SJCRH30 (cell line): ENCODE measurements around the gene ZNF280D. TPM values are rescaled to one million over a fixed set of nuclear protein-coding genes. Genes with fewer than 3 reads are reported as not detected.

Experiments used
- DNase-seq, 2 experiments: peaks; one replicate each; pipeline ENCODE4 v3.0.0-alpha.2; 2015 to 2020
- H3K27ac ChIP-seq: fragments of 250-450 bp; sonication (Bioruptor Pico); 2 replicates; pipeline ENCODE4 v1.5.1; 2020; ENCODE audit warnings: mild to moderate bottlenecking, moderate library complexity
- H3K27me3 ChIP-seq: fragments of 250-450 bp; sonication (Bioruptor Pico); 2 replicates; pipeline ENCODE4 v1.5.1; 2020; ENCODE audit warnings: mild to moderate bottlenecking, moderate library complexity
- H3K36me3 ChIP-seq: fragments of 250-450 bp; sonication (Bioruptor Pico); 2 replicates; pipeline ENCODE4 v1.5.1; 2020; ENCODE audit warnings: mild to moderate bottlenecking, moderate library complexity
- H3K4me1 ChIP-seq: fragments of 250-450 bp; sonication (Bioruptor Pico); 2 replicates; pipeline ENCODE4 v1.5.1; 2020; ENCODE audit warnings: mild to moderate bottlenecking, moderate library complexity
- H3K4me3 ChIP-seq: fragments of 250-450 bp; sonication (Bioruptor Pico); 2 replicates; pipeline ENCODE4 v1.5.1; 2020; ENCODE audit warnings: mild to moderate bottlenecking, moderate library complexity
- H3K9me3 ChIP-seq: fragments of 250-450 bp; sonication (Bioruptor Pico); replicated peaks from 2 replicates; pipeline ENCODE4 v1.5.1; 2020; ENCODE audit warnings: mild to moderate bottlenecking, moderate library complexity
- total RNA-seq: library from RNA; depleted of rRNA; stranded (reverse); fragments of >200 nt; shearing (Covaris generic); gene quantifications from 2 replicates; pipeline ENCODE4 v1.2.3, GENCODE V29; 2014; rRNA removed

ZNF280D gene
- total RNA-seq, 1 experiment from 2014 or later, result 15.9 TPM

GRCh38 chr15:56608140-56608778 is 125.0 kb downstream of the ZNF280D start:
- DNase-seq, result peak in 1 of 2 experiments; percentile 4
- no peaks in the 10 kb centered on the region for H3K36me3 ChIP-seq
- H3K4me3 ChIP-seq, result no peak overlapping the region
- H3K9me3 ChIP-seq, result no peaks in the 10 kb centered on the region
- no peaks in the 10 kb centered on the region for H3K27me3 ChIP-seq
- H3K27ac ChIP-seq, result no peak overlapping the region
- 0 out of 2 replicates have a peak, but pooled peaks cover 4% of the 10 kb centered on the region for H3K4me1 ChIP-seq

DNA sequence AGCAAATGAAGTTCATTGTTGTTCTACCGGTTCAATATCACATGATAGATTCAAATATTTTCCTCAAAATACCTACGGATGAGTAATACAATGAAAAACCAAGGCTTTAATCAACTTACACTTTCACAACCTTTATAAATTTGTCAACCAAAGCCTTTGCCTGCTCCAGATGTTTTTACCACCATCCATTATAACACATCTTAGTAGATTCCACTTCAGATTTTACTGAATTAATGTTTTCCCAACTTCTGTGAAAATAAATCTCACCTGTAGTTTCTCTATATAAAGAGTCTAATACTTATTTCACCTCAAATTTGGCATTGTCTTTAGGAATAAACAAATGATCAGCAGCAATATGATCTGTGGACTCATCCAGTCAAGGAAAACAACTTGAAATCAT is 131.1 kb downstream of the ZNF280D start:
- no peaks in the 10 kb centered on the region for H3K36me3 ChIP-seq
- no peak overlapping the region for H3K4me3 ChIP-seq
- H3K27me3 ChIP-seq, result no peaks in the 10 kb centered on the region
- DNase-seq, result no peak
- peaks cover 12% of the 10 kb centered on the region; the same call in 1 of the 2 replicates for H3K9me3 ChIP-seq
- H3K27ac ChIP-seq, result no peak overlapping the region
- no peaks in the 10 kb centered on the region for H3K4me1 ChIP-seq

- Histone ChIP-seq H3K27me3 (no peaks in the 10 kb centered on the region), H3K27ac (no peak overlapping the region), H3K9me3 (peaks cover 12% of the 10 kb centered on the region; the same call in 1 of the 2 replicates), H3K4me3 (no peak overlapping the region), H3K4me1 (no peaks in the 10 kb centered on the region), H3K36me3 (no peaks in the 10 kb centered on the region)
- no peak for DNase-seq
These were observed 132.9 kb downstream of the ZNF280D start for GRCh38 chr15:56600380-56600779.

DNA sequence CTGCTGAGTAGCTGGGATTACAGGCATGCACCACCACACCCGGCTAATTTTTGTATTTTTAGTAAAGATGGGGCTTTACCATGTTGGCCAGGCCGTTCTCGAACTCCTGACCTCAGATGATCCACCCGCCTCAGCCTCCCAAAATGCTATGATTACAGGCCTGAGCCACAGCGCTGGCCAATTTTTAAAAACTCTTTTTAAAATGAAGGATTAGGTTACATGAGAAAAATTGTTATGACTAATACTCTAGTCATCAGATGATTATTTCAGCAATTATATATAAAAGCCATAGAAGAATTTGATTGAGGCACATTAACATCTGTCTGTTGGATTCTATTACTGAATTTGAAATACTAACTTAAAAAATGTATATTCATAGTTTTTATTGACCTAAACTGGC is 134.3 kb downstream of the ZNF280D start:
- DNase-seq, result no peak
- Histone ChIP-seq H3K27me3 (no peaks in the 10 kb centered on the region), H3K9me3 (peaks cover 12% of the 10 kb centered on the region; the same call in 1 of the 2 replicates), H3K36me3 (no peaks in the 10 kb centered on the region), H3K4me3 (no peak overlapping the region), H3K27ac (no peak overlapping the region), H3K4me1 (no peaks in the 10 kb centered on the region)

DNA sequence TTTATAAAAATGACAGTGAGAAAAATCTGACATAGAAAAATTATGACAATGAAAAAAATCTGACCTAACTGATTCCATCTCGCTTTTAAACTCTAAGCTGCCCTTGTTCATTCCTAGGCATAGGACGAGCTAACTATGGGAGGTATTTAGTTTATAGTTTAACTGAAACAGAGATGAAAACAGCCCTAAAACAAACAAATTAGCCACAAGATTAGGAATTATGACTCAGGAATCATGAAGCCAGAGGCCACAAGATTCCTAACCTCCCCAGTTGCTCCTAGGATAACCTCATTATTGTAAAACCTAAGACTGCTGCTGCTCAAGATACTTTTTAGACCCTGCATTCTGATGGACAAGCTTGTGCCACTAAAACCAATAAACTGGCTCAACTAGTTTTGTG is 145.6 kb downstream of the ZNF280D start:
- no peak overlapping the region for H3K4me3 ChIP-seq
- no peaks in the 10 kb centered on the region; the same call in 1 of the 2 replicates for H3K9me3 ChIP-seq
- H3K4me1 ChIP-seq, result no peaks in the 10 kb centered on the region
- no peaks in the 10 kb centered on the region for H3K36me3 ChIP-seq
- DNase-seq, result no peak
- H3K27ac ChIP-seq, result no peak overlapping the region
- no peaks in the 10 kb centered on the region for H3K27me3 ChIP-seq

DNA sequence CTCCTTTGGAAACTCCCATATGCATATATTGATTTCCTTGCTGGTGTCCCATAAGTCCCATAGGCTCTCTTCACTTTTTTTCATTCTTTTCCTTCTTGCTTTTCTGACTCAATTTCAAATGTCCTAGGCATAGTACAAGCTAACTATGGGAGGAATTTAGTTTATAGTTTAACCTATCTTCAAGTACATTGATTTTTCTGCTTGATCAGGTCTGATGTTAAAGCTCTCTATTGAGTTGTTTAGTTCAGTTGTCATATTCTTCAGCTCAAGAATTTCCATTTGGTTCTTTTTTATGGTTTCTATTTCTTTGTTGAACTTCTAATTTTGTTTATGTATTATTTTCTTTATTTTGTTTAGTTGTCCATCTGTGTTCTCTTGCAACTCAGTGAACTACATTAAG is 147.1 kb downstream of the ZNF280D start:
- Histone ChIP-seq H3K27ac (no peak overlapping the region), H3K4me3 (no peak overlapping the region), H3K9me3 (no peaks in the 10 kb centered on the region; the same call in 1 of the 2 replicates), H3K27me3 (no peaks in the 10 kb centered on the region), H3K4me1 (no peaks in the 10 kb centered on the region), H3K36me3 (no peaks in the 10 kb centered on the region)
- no peak for DNase-seq

DNA sequence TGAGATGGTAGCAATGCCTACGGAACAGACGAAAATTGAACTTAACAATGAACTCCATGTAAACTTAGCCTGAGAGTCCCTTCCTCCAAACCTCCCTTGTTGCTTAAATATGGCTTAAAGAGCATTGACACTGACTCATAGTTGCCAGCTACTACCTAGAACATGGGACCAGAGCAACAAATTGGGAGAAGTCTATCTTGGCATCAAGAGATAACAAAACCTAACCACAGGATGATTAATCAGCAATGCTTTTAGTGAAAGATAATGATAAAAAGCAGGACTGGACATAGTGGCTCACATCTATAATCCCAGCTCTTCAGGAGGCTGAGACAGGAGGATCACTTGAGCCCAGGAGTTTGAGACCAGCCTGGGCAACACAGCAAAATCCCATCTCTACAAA is 150.5 kb downstream of the ZNF280D start:
- Histone ChIP-seq H3K27me3 (no peaks in the 10 kb centered on the region), H3K36me3 (no peaks in the 10 kb centered on the region), H3K27ac (no peak overlapping the region), H3K4me1 (no peaks in the 10 kb centered on the region), H3K4me3 (no peak overlapping the region), H3K9me3 (no peaks in the 10 kb centered on the region; the same call in 1 of the 2 replicates)
- no peak for DNase-seq

Other genes with a start within 250 kb of the ZNF280D start
- 162 and 173 TPM in 2 replicates for gene TCF12, start 185.1 kb upstream of the ZNF280D start, total RNA-seq